Loucy (cell line): ENCODE measurements around the gene IL1R1.
"Not testable (repeated sequence)": the region's sequence is repeated elsewhere in the genome, so short reads cannot be mapped to it uniquely, and the experiment has no call there.

Source experiments
- H2AFZ ChIP-seq: fragments of 200-600 bp; sonication (generic); 2 replicates; pipeline ENCODE4 v1.6.0; 2016; ENCODE audit warnings: antibody characterized with exemption, mild to moderate bottlenecking, low read length, moderate library complexity
- H3F3A ChIP-seq: fragments of 200-600 bp; 2 replicates; pipeline ENCODE4 v1.6.0; 2016; ENCODE audit warnings: antibody characterized with exemption, low read depth, mild to moderate bottlenecking
- H3K27me3 ChIP-seq: fragments of 200-600 bp; sonication (generic); 2 replicates; pipeline ENCODE4 v1.6.1; 2014; ENCODE audit warnings: low read length, mild to moderate bottlenecking; ENCODE audit not compliant: insufficient read depth, poor library complexity, severe bottlenecking
- H3K36me3 ChIP-seq: fragments of 200-600 bp; sonication (generic); 2 replicates; pipeline ENCODE4 v1.6.1; 2016; ENCODE audit warnings: low read length; ENCODE audit not compliant: insufficient read depth
- H3K4me1 ChIP-seq: fragments of 200-600 bp; sonication (generic); 2 replicates; pipeline ENCODE4 v1.5.1; 2014; ENCODE audit warnings: low read length, mild to moderate bottlenecking; ENCODE audit not compliant: insufficient read depth, poor library complexity, severe bottlenecking
- H3K4me2 ChIP-seq: fragments of 200-600 bp; sonication (generic); 2 replicates; pipeline ENCODE4 v1.6.0; 2014; ENCODE audit warnings: antibody characterized with exemption, low read length, low read depth, mild to moderate bottlenecking; ENCODE audit not compliant: poor library complexity, severe bottlenecking
- H3K4me3 ChIP-seq: fragments of 200-600 bp; sonication (generic); 2 replicates; pipeline ENCODE4 v1.5.1; 2014; ENCODE audit warnings: low read length, mild to moderate bottlenecking, mixed read lengths; ENCODE audit not compliant: poor library complexity, severe bottlenecking
- H3K79me2 ChIP-seq: fragments of 200-600 bp; sonication (generic); 2 replicates; pipeline ENCODE4 v1.6.1; 2014; ENCODE audit warnings: low read length; ENCODE audit not compliant: insufficient read depth
- H3K9ac ChIP-seq: fragments of 200-600 bp; sonication (generic); 2 replicates; pipeline ENCODE4 v1.6.0; 2014; ENCODE audit warnings: mild to moderate bottlenecking, low read depth, low read length, moderate library complexity; ENCODE audit not compliant: poor library complexity, severe bottlenecking
- H3K9me2 ChIP-seq: fragments of 200-600 bp; sonication (generic); replicated peaks from 2 replicates; pipeline ENCODE4 v1.6.1; 2016; ENCODE audit warnings: low read depth, low read length, mixed read lengths
- H3K9me3 ChIP-seq: fragments of 200-600 bp; sonication (generic); 2 replicates; pipeline ENCODE4 v1.6.1; 2014; ENCODE audit warnings: mild to moderate bottlenecking, antibody characterized with exemption, low read length, low read depth; ENCODE audit not compliant: insufficient read depth
- H4K20me1 ChIP-seq: fragments of 200-600 bp; sonication (generic); 2 replicates; pipeline ENCODE4 v1.6.0; 2014; ENCODE audit warnings: antibody characterized with exemption, low read length, mild to moderate bottlenecking; ENCODE audit not compliant: insufficient read depth, poor library complexity, severe bottlenecking
- EZH2phosphoT487 ChIP-seq: fragments of 200-600 bp; IDR thresholded peaks from 2 replicates; pipeline ENCODE4 v1.6.1; 2018; ENCODE audit warnings: antibody characterized with exemption, mild to moderate bottlenecking, moderate library complexity, borderline replicate concordance
- TF ChIP-seq, protein P1 (sequence below): fragments of 200-600 bp; sonication (generic); conservative IDR thresholded peaks from 2 replicates; pipeline ENCODE4 v1.5.1; 2014; ENCODE audit warnings: mild to moderate bottlenecking, antibody characterized with exemption, low read length

The IL1R1 gene

DNA sequence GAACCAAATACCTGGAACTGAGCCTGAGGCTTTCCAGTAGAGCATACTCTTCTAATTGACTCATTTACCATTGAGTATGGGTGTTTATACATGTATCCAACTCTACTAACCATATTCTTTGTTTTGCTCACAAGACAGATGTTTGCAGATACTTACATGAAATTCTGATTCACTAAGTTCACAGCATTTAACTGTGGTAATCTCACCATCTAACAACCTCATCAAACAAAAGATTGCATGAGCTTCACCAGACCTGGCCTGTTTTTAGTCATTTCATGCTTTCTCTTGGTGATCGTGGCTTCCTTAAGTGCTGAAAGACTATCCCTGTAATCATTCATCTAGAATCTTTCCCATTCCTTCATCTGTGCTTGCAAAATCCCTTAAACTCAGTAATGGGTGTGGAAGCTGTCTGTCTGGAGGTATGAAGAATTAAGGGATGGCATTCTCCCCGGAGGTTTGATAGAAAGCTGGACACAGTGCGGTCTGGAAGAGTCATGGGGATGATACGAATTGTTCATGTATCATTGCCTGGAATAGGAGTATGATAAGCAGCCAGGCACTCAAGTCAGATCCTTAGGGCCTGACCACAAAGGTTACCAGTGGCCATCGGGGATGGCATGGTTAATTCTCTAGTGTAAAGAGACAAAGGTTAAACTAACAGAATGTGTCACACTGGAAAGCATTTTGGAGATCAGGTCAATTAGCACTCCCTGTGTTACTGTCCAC is 42.0 kb upstream of the IL1R1 start:
- TF ChIP-seq, protein P1, sequence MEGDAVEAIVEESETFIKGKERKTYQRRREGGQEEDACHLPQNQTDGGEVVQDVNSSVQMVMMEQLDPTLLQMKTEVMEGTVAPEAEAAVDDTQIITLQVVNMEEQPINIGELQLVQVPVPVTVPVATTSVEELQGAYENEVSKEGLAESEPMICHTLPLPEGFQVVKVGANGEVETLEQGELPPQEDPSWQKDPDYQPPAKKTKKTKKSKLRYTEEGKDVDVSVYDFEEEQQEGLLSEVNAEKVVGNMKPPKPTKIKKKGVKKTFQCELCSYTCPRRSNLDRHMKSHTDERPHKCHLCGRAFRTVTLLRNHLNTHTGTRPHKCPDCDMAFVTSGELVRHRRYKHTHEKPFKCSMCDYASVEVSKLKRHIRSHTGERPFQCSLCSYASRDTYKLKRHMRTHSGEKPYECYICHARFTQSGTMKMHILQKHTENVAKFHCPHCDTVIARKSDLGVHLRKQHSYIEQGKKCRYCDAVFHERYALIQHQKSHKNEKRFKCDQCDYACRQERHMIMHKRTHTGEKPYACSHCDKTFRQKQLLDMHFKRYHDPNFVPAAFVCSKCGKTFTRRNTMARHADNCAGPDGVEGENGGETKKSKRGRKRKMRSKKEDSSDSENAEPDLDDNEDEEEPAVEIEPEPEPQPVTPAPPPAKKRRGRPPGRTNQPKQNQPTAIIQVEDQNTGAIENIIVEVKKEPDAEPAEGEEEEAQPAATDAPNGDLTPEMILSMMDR: no peak
- TF ChIP-seq EZH2phosphoT487: no peak
- H4K20me1 ChIP-seq: no peaks in the 10 kb centered on the region
- H3K4me2 ChIP-seq: no peak overlapping the region
- no peaks in the 10 kb centered on the region for H3K36me3 ChIP-seq
- H3K9ac ChIP-seq: no peak overlapping the region
- H3K9me2 ChIP-seq: no peaks in the 10 kb centered on the region
- no peak overlapping the region for H2AFZ ChIP-seq
- no peaks in the 10 kb centered on the region for H3K79me2 ChIP-seq
- no peaks in the 10 kb centered on the region for H3K9me3 ChIP-seq
- H3K4me3 ChIP-seq: no peak overlapping the region
- no peaks in the 10 kb centered on the region for H3F3A ChIP-seq
- no peaks in the 10 kb centered on the region for H3K27me3 ChIP-seq
- H3K4me1 ChIP-seq: no peaks in the 10 kb centered on the region

- Histone ChIP-seq H2AFZ (no peak overlapping the region), H3K4me3 (no peak overlapping the region), H3K36me3 (no peaks in the 10 kb centered on the region), H3K9me3 (no peaks in the 10 kb centered on the region), H3F3A (no peaks in the 10 kb centered on the region), H3K4me1 (no peaks in the 10 kb centered on the region), H3K79me2 (no peaks in the 10 kb centered on the region), H3K4me2 (no peak overlapping the region), H3K27me3 (no peaks in the 10 kb centered on the region), H3K9me2 (no peaks in the 10 kb centered on the region), H4K20me1 (no peaks in the 10 kb centered on the region), H3K9ac (no peak overlapping the region)
- no peak for TF ChIP-seq EZH2phosphoT487
- TF ChIP-seq, protein P1: no peak
These were observed 41.3 kb upstream of the IL1R1 start for GRCh38 chr2:102101097-102101848.

DNA sequence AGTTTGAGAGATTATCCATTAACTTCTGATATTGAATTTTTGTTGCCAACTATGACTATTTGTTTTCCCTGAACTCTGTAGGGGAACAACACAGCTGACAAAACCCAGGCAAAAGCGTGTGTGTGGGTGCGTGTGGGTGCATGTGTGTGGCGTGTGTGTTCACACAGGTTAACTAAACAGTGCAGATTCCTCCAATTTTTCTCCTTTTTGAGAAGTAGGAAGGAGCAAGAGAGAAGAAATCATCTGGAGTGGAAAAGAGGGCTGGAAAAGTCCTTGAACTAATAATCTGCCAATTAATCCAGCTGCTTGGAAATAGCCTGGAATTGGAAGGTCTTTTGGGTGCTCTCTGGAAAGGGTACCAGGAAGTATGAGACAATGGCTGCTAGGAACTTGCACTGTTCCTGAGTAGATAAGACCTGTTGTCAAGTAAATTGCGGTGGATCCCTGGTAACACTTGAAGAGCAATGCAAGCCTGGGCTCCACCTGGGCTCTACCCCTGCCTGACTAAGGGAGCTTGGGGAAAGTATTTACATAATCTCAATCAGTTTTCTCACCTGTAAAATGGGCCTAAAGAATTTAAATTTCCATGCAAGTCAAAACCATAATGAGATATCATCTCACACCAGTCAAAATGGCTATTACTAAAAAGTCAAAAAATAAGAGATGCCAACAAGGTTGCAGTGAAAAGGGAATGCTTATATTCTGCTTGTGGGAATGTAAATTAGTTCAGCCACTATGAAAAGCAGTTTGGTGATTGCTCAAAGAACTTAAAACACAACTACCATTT is 40.5 kb upstream of the IL1R1 start:
- Histone ChIP-seq H2AFZ (no peak overlapping the region), H3K4me3 (no peak overlapping the region), H3K79me2 (no peaks in the 10 kb centered on the region), H3K4me1 (no peaks in the 10 kb centered on the region), H4K20me1 (no peaks in the 10 kb centered on the region), H3K9me2 (no peaks in the 10 kb centered on the region), H3K4me2 (no peak overlapping the region), H3K9me3 (no peaks in the 10 kb centered on the region), H3K9ac (no peak overlapping the region), H3K27me3 (no peaks in the 10 kb centered on the region), H3K36me3 (no peaks in the 10 kb centered on the region), H3F3A (no peaks in the 10 kb centered on the region)
- TF ChIP-seq, protein P1: no peak
- no peak for TF ChIP-seq EZH2phosphoT487

DNA sequence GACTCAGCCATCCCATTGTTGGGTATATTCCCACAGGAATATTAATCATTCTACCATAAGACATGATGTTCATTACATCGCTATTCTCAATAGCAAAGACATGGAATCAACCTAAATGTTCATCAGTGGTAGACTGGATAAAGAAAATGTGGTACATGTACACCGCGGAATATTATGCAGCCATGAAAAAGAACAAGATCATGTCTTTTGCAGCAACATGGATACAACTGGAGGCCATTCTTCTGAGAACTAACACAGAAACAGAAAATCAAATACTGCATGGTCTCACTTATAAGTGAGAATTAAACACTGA is 40.0 kb upstream of the IL1R1 start:
- not testable (repeated sequence) for H4K20me1 ChIP-seq, H3K4me3 ChIP-seq, H3F3A ChIP-seq, H3K36me3 ChIP-seq, H3K4me1 ChIP-seq, H3K9ac ChIP-seq, H3K9me2 ChIP-seq, H3K79me2 ChIP-seq, H3K4me2 ChIP-seq, H3K9me3 ChIP-seq, H3K27me3 ChIP-seq, H2AFZ ChIP-seq
